ENCODE data around the gene SPTBN1.

The SPTBN1 gene

DNA sequence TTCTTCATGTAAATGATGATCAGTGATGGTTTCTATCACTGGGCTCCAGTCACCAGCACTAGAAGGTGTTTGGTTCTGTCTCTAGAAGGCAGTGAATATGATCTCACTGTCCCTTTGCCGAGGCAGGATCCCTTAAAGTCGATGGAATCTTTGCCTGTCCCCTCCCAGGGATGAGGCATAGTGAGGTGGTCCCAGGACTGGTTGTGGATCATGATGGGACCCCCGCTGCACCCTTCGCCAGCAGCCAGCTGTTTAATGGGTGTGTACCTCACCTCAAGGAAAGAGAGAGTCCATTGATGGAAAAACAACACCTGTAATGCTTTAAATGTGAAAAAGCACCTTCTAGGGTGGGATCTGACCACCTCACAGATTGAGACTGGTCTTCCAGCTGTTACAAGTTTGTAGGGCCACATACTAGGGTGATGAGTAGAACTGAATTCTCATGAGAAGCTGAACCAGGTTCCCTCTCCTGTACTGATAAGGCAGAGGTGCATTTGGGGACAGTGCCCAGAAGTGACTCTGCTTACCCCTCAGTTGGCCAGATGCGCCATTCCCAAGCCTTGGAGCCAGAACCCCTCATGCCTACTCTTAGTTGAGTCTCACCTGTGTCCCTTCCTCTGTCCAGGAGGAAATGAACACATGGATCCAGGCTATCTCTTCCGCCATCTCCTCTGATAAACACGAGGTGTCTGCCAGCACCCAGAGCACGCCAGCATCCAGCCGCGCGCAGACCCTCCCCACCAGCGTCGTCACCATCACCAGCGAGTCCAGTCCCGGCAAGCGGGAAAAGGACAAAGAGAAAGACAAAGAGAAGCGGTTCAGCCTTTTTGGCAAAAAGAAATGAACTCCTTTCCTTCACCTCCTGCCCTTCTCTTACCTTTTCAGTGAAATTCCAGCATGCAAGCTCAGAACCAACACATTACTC is 211.9 kb downstream of the SPTBN1 start:
- no peak for FAIRE-seq
- no peak for DNase-seq (ENCODE audit: low spot score)

DNA sequence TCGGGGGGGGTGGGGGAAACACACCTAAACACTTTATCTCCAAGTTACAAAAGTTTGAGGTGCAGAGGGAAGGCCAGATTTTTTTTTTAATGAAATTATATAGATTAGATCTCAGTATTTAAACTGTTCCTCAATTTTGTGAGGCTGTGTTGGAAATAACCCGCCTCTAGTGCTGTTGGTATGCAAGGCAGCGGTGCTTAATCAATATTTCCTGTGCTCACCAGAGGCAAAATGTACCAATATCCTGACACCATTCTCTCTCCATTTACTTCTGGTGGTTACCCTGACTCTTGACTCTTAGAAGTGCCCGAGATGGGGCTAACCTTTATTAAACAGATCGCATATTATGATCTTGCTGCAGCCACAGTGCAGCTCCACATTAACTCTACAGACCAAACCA is 212.6 kb downstream of the SPTBN1 start:
- DNase-seq (ENCODE audit: low spot score): no peak
- no peak for FAIRE-seq

DNA sequence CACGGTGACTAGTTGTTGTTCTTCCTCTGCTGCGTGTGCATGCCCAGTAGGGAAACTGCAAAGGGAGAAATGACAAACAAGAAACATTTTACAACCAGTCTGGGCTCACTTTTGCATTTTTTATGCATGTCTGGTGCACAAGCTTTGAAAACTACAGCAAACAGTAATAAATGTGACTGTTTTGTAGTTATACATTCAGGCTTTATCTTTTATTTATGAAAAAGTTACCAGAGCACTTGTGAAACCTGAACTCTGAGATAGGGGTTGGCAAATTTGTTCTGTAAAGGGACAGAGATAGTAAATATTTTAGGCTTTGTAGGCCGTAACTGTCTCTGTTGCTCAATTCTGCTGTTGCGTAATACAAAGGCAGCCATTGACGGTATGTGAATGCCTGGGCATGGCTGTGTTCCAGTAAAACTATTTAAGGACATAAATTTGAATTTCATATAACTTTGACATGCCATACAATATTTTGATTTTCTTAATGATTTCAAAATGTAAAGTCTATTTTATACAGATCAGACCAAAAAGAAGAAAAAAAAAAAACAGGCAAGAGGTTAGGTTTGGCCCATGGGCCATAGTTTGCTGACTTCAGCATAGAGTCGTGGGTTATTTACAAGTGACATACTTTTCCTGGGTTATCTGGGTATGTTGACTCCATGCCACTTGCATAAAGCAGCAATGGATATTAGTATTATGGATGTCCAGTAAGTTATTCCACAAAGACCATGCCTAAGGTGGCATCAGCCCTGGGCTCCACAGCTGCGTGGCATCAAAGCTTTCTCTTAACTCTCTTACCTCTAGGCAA is 213.8 kb downstream of the SPTBN1 start:
- DNase-seq (ENCODE audit: low spot score) (no peak), FAIRE-seq (no peak)

DNA sequence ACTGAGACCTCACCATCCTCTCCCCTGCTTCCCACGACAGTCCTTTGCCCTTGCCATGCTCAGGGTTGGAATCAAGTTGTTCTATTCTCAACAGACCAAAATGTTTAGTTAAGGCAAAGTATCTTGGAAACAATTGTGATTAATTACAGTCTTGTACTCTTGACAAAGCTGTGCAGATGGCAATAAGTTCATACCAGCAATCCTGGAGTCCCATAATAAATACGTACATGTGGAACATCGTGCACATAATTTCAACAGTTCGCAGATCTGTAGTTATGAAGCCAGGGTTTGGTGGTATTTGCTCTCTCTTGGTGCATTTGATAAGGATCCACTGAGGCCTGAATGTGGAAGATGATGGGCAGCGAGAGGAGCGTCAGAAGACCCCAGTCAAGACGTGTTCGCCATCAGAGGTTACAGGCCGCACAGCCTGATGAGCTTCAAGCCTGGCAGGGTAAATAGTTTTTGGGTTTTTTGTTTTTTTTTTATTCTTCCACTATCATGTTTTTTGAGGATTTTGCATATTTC is 214.4 kb downstream of the SPTBN1 start:
- DNase-seq (ENCODE audit: low spot score) (no peak), FAIRE-seq (no peak)

DNA sequence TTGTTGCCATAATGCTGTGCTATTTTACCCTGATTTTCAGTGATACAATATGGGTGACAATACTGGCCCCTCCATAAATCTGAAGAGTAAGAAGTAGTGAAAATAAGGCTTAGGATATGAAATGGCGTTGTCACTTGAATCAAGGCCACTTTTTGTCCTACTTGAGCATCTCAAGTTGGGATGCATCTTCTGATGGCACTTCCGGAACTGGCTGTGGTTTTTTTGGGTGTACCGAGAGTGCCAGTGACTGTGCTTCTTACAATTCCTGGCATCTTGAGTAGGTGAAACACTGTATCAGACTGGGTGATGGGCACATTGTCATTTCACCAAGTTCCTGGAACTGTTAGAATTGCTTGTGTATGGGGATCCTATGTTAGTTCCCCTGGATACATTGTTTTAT is 214.9 kb downstream of the SPTBN1 start:
- DNase-seq (ENCODE audit: low spot score) (no peak), FAIRE-seq (no peak)

DNA sequence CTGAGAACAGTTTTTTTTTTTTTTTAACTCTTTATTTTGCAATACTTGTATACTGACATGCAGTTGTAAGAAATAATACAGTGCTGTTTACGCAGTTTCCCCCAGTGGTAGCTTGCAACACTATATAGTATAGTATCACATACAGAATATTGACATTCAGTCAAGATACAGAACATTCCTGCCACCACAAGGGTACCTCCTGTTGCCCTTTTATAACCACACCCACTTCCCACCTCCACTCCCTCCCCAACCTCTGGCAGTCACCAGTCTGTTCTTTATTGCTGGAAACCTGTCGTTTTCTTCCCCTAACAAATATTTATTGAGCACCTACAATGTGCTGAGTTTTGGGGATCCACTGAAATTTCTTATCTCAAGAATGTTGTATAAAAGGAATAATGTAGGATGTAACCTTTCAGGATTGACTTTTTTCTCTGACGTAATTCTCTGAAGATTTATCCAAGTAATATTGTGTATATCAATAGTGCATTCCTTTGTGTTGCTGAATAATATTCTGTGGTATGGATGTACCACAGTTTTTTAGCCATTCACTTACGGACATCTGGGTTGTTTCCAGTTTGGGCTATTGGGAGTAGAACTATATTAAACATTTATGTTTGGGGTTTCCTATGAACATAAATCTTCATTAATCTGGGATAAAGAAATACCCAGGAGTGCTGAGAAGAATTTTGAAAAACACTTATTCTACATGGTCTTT is 215.9 kb downstream of the SPTBN1 start:
- FAIRE-seq (no peak), DNase-seq (ENCODE audit: low spot score) (no peak)

DNA sequence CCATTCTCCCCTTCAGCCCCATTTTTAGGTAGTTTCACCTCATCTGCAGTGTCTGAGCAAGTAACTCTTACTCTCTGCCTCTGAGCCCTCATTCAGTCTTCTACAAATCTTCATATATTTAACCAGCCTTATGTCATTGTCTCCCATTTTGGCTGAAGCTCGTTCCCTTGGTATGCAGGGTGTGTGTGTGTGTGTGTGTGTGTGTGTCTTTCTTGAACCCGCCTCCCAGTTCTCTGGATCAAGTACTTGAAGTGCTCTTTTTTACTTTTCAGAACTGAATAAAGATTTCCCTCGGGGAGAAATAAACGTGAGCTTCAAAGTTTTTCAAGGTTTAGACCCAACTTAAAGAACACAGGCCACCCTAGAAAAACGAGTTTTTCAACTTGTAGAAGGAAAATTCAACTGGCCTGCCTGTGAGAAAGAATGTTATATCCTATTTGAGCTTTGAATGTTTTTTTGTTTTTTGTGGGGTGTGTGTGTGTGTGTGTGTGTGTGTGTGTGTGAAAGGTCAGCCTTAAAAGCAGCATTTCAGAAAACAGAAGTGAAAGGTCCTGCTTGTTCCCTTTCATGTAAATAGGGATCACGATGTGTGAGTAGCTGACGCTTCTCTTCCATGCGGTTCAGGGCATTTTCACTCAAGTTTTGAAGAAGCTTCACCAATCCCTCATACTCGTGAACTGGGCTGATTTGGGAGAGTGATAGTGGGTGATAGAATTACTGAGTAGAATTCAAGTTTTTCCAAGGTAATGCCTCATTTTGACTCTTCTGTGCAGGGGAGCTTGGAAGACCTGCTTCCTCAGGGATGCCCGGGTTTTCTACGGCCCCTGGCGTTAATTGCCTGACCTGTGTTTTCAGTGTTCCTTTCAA is 216.7 kb downstream of the SPTBN1 start:
- DNase-seq (ENCODE audit: low spot score) (no peak), FAIRE-seq (no peak)

DNA sequence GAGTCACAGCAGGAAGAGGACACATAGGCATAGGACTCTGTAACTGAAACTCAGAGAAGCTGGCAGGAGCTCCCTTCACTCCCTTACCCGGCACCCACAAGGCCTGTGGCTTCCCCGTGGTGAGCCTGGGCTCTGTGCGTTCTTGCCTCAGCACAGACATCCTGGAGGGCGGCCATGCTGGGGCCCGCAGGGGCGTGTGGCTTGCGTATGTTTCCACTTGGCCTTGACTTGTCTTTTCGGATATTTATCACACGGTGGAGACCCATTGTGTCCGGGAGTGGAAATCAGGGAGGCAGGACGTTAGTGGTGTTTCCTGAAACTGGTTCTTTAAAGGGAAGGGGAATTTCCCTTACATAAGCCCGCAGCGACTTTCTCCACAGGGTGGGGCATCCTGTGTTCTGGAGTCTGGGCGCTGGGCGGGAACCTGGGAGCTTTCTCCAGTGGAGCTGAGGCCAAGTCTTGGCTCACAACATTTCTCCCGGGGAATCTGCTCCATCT is 217.4 kb downstream of the SPTBN1 start:
- DNase-seq (ENCODE audit: low spot score) (no peak), FAIRE-seq (no peak)

DNA sequence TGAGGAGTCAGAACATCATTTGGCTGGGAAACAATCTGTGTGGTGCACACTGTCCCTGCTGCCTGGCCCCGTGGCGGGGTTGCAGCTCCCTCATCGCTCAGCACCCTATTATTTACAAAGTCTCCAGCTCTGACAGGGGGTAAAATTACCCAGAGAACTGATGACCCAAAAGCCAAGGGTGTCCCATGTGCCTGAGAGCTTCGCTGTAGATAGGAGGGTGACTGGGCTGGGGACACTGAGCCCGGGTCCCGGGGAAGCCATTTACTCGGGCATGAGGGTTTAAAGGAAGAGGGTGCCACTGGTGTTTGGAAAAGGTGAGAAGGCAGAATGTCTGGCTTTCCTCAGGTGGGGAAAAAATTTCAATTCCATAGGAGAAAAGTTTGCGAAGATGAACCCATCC is 219.2 kb downstream of the SPTBN1 start:
- no peak for DNase-seq (ENCODE audit: low spot score)

DNA sequence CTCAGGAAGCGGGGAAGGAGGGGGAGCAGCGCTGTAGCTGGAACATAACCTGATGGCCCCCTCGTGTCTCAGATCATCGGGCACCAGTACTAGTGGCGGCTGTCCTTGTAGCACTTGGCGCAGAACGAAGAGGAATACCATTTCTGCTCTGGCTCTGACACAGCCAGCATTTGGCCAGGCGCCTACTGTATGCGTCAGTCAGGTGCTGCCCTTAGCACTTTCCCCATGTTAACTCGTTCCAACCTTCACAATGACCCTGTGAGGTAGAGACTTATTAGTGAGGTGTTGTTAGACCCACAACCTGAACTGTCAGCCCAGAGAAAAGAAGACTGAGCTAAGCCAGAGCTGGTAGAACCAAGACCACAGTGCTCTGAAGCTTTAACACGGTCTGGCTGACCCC is 219.6 kb downstream of the SPTBN1 start:
- no peak for FAIRE-seq
- no peak for DNase-seq (ENCODE audit: low spot score)

More for the DNA sequence above, 219.2 kb downstream of the SPTBN1 start:
- FAIRE-seq: no peak

DNA sequence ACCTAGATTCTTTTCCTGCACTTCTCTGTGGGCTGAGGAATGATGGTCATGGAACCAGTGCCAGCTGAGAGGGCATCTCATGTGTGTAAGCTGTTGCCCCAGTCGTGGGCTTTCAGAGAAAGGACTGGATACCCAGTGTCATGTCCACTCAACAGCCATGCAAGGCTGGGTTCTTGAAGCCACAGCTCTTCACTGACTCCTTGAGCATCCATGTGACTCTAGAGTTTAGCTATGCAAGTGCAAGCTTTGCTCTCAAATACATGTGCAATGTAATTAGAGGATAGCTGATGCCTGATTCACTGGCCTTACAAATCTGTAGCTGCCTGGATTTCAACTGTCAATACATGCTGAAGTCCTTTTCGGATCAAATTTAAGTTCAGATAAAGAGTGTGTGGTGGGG is 220.5 kb downstream of the SPTBN1 start:
- DNase-seq (ENCODE audit: low spot score): no peak
- no peak for FAIRE-seq

DNA sequence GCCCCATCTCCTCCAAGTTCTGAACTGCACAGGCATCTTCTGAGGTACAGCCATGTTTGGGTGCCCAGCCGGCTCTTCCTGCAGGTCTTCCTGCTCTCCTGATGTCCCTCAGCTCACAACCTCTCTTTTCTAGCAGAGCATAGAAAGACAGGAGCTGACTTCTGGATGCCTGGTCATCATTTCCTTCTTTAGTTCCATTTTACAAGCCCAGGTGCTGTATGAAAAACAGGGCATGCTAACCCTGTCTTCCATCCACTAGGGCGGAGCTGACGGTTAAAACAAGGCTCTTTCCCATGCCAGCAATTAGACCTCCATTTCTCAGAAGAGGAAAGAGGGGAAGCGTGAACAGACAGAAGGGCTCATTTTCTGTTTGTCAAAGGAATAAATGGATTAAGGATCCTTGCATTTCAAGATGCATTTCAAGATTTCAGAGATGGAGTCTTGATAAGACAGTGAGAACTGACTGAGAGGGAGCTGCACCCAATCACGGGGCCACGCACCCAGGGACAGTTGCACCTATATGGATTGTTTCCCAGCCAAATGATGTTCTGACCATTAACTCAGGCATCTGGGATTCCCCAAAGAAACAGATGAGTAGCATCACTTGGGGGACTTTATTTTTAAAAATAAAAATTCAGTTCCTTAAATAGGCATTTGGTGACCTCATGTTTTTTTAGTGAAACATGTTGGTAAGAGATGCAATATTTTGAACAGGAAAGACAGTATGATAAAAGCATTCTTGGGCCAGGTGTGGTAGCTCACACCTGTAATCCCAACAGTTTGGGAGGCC is 221.5 kb downstream of the SPTBN1 start:
- no peak for FAIRE-seq

DNA sequence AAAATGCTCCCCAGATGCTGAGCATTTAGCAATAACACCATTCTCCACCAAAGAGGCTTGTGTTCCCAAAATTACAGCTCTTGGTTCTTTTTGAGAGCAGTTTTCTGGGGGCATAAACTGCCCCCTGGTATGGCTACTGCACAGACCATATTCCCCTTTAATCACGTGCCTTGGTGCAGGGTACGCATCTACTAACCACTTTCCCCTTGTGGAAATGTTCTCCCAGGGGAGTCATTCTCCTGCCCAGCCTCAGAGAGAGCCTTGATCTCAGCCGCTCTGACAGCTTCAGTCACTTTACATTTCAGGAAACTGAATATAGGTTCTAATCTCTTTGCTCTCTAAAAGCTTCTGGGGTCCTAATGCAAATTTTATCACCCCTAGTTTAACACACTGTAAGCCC is 222.6 kb downstream of the SPTBN1 start:
- no peak for FAIRE-seq
- DNase-seq (ENCODE audit: low spot score): no peak

More for the DNA sequence above, 221.5 kb downstream of the SPTBN1 start:
- no peak for DNase-seq (ENCODE audit: low spot score)

DNA sequence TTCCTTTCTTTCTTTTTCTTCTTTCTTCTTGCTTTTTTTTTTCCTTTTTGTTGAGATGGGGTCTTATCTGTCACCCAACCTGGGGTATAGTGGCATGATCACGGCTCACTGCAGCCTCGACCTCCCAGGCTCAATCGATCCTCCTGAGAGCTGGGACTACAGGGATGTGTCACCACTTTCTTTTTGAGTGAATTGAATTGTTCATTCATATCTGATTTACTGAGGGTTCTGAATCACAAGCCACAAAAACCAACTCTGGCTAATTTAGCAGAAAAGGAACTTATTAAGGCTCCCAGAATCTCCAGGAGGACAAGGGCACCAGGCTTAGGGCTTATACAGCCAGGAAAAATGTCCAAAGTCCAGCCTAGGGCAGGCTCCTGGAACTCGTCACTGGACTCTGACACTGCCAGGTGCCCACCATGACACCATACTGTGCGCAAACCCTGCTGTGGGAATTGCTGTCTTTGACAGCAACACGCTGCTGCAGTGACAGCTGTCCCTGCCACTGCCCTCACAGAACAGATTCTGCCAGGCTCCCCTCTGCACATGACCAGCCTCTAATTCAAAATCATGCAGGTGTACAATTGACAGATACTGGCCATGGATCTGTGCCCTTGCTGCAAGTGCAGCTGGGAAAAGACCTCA is 224.4 kb downstream of the SPTBN1 start:
- FAIRE-seq (peak; percentile 61), DNase-seq (ENCODE audit: low spot score) (no peak)

DNA sequence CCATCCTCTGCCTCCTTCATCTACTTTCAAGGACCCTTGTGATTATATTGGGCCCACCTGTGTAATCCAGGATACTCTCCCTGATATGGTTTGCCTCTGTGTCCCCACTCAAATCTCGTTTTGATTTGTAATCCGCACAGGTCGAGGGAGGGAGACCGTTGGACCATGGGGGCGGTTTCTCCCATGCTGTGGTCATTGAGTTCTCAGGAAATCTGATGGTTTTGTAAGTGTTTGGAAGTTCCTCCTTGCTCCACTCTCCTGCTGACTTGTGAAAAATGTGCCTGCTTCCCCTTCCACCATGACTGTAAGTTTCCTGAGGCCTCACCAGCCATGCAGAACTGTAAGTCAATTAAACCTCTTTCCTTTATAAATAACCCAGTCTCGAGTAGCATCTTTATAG is 225.3 kb downstream of the SPTBN1 start:
- DNase-seq (ENCODE audit: low spot score) (no peak), FAIRE-seq (no peak)

DNA sequence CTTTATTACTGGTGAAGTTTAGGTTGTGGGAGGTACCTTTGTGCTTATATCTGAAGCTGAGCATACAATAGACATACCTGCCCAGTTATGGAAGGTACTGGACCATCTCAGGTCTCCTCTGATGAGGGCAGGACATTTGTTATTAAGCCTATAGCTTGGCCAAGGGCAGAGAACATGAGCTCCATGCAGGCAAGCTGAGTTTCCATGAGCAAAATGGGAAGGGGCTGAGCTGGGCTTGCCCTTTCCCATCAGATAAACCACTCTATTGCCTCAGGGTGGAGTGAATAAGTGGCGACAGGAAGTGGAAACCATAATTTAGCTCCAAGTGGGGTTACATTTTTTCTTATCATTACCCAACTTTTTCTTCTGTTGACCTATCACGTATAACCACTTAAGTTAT is 227.5 kb downstream of the SPTBN1 start:
- DNase-seq (ENCODE audit: low spot score) (no peak), FAIRE-seq (no peak)

DNA sequence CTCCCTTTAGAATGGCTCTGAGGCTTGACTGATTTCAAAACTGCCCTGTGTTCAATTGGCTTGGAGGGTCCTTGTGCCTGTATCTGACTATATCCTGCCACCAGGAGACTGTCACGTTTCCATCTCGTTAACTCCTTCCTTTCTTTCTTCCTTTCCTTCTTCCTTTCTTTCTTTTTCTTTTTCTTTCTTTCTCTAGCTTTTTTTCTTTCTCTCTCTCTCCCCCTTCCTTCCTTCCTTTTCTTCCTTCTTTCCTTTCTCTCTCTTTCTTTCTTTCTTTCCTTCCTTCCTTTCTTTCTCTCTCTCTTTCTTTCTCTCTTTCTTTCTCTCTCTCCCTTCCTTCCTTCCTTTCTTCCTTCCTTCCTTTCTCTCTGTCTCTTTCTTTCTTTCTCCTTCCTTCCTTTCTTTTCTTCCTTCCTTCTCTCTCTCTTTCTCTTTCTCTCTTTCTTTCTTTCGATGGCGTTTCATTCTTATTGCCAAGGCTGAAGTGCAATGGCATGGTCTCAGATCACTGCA is 229.2 kb downstream of the SPTBN1 start:
- DNase-seq (ENCODE audit: low spot score): no peak
- FAIRE-seq: no peak

DNA sequence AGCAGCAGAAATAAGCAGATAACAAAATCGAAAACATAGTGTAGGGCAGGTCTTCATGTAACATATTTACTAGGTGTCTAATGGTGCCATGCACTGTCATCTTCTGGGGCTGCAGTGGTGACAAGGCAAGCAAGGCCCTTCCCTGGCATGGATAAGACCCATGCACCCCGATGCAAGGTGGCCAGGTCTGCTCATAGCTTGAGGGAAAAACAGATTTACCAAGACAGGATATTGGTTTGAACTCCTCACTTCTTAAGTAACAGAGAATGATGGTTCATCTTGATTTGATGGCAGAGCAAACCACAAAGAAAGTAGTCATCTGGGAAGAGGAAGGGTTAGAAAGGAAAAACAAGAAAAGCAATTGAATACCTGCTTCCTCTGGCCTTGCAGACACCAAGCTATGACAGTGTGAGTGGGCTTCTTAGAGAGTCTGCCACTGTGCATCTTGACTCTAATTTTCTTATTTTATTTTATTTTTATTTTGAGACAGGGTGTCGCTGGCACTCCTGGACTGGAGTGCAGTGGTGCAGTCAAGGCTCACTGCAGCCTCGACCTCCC is 231.5 kb downstream of the SPTBN1 start:
- no peak for FAIRE-seq
- no peak for DNase-seq (ENCODE audit: low spot score)
